Thoracic aorta (tissue), 2 donors: ENCODE data around the gene AKAP1. TPM values are rescaled to one million over a fixed set of nuclear protein-coding genes. Genes with fewer than 3 reads are reported as not detected.

Experiments
- ATAC-seq: fragments of 150-250 bp; one replicate; pipeline ENCODE4 v1.8.0; 2017; ENCODE audit warnings: low read depth; ENCODE audit not compliant: insufficient number of reproducible peaks, low FRiP score
- DNase-seq: peaks from one replicate; pipeline ENCODE4 v3.0.0-alpha.2; 2020; ENCODE audit warnings: low spot score
- H3K27ac ChIP-seq, 2 donors: fragments of 200-600 bp; sonication (generic); 1 replicate in 1 of 2; 2 replicates in 1 of 2; pipeline ENCODE4 v1.5.1; 2016; ENCODE audit warnings: mild to moderate bottlenecking in 2 of 2, moderate library complexity in 2 of 2
- H3K27me3 ChIP-seq: fragments of 200-600 bp; sonication (generic); replicated peaks from 2 replicates; pipeline ENCODE4 v1.6.0; 2016; ENCODE audit warnings: mild to moderate bottlenecking; ENCODE audit not compliant: insufficient read depth
- H3K36me3 ChIP-seq: fragments of 200-600 bp; sonication (generic); one replicate; pipeline ENCODE4 v1.5.1; 2016
- H3K4me1 ChIP-seq, 2 donors: fragments of 200-600 bp; sonication (generic); 1 replicate in 1 of 2; 2 replicates in 1 of 2; pipeline versions ENCODE4 v1.5.1 to v1.6.0; 2016; ENCODE audit warnings: low read depth in 2 of 2, mild to moderate bottlenecking in 1 of 2; ENCODE audit not compliant: control insufficient read depth in 1 of 2
- H3K4me3 ChIP-seq: fragments of 200-600 bp; sonication (generic); 2 replicates; pipeline ENCODE4 v1.5.1; 2016; ENCODE audit warnings: mild to moderate bottlenecking
- H3K9me3 ChIP-seq: fragments of 200-600 bp; sonication (generic); 2 replicates; pipeline ENCODE4 v1.5.1; 2016
- CTCF ChIP-seq: fragments of 200-600 bp; sonication (generic); IDR thresholded peaks from one replicate; pipeline ENCODE4 v1.5.1; 2019; ENCODE audit warnings: antibody characterized with exemption
- total RNA-seq, 2 donors: library from RNA; depleted of rRNA; stranded (reverse); fragments of >200 nt; gene quantifications; one replicate each; pipeline versions ENCODE4 v1.1.0 to v1.2.3, GENCODE V29; 2016

The AKAP1 gene
- total RNA-seq, 2 donors from 2014 or later: 96.9 to 132 TPM

- no peak for TF ChIP-seq CTCF
- DNase-seq (no peak), ATAC-seq (no peak)
- Histone ChIP-seq H3K4me3 (no peak overlapping the region), H3K27me3 (no peaks in the 10 kb centered on the region), H3K27ac (peak overlapping the region in 1 of 2 donors; percentile 39), H3K36me3 (peaks cover 49% of the 10 kb centered on the region), H3K9me3 (no peaks in the 10 kb centered on the region), H3K4me1 (peaks cover 22 to 61% of the 10 kb centered on the region in 2 donors)
Observed at GRCh38 chr17:57113011-57113410, 28.0 kb downstream of the AKAP1 start.

GRCh38 chr17:57113656-57114055 is 28.6 kb downstream of the AKAP1 start:
- ATAC-seq: no peak
- Histone ChIP-seq H3K36me3 (peaks cover 56% of the 10 kb centered on the region), H3K27ac (peak overlapping the region in 1 of 2 donors; percentile 59), H3K4me3 (no peak overlapping the region), H3K9me3 (no peaks in the 10 kb centered on the region), H3K27me3 (no peaks in the 10 kb centered on the region), H3K4me1 (peaks cover 18 to 55% of the 10 kb centered on the region in 2 donors)
- no peak for TF ChIP-seq CTCF
- DNase-seq: no peak

- Histone ChIP-seq H3K36me3 (peaks cover 61% of the 10 kb centered on the region), H3K27me3 (no peaks in the 10 kb centered on the region), H3K9me3 (no peaks in the 10 kb centered on the region), H3K27ac (peak overlapping the region in 1 of 2 donors; percentile 59), H3K4me3 (no peak overlapping the region), H3K4me1 (peaks cover 15 to 50% of the 10 kb centered on the region in 2 donors)
- DNase-seq (no peak), ATAC-seq (no peak)
- TF ChIP-seq CTCF: peak; percentile 92
Observed at GRCh38 chr17:57114085-57114673, 29.1 kb downstream of the AKAP1 start.

- no peak for TF ChIP-seq CTCF
- ATAC-seq (no peak), DNase-seq (no peak)
- Histone ChIP-seq H3K4me3 (no peak overlapping the region), H3K27ac (no peak overlapping the region), H3K27me3 (no peaks in the 10 kb centered on the region), H3K4me1 (peaks cover 4 to 38% of the 10 kb centered on the region in 2 donors), H3K9me3 (no peaks in the 10 kb centered on the region), H3K36me3 (peaks cover 71% of the 10 kb centered on the region)
Observed at GRCh38 chr17:57115377-57115776, 30.3 kb downstream of the AKAP1 start.

- Histone ChIP-seq H3K27ac (no peak overlapping the region), H3K27me3 (no peaks in the 10 kb centered on the region), H3K4me1 (peaks cover 3 to 37% of the 10 kb centered on the region in 2 donors), H3K4me3 (no peak overlapping the region), H3K36me3 (peaks cover 76% of the 10 kb centered on the region), H3K9me3 (no peaks in the 10 kb centered on the region)
- DNase-seq (no peak), ATAC-seq (no peak)
- no peak for TF ChIP-seq CTCF
Observed at GRCh38 chr17:57115916-57116315, 30.9 kb downstream of the AKAP1 start.
